Panc1 (cell line): Measurements from ENCODE around the gene MARCHF6.

Source experiments
- REST ChIP-seq, 2 experiments: IDR thresholded peaks; 2 replicates each; pipeline ENCODE4 v1.6.1; 2011 to 2012; ENCODE audit warnings: low read depth in 2 of 2, control low read depth in 1 of 2, low read length in 1 of 2, mild to moderate bottlenecking in 1 of 2, moderate library complexity in 1 of 2; ENCODE audit not compliant: insufficient read depth in 1 of 2
- TF ChIP-seq, protein P1 (sequence below): fragments of 450-650 bp; IDR thresholded peaks from 2 replicates; pipeline ENCODE4 v1.5.1; 2017; ENCODE audit warnings: mild to moderate bottlenecking

- TF ChIP-seq, protein P1, sequence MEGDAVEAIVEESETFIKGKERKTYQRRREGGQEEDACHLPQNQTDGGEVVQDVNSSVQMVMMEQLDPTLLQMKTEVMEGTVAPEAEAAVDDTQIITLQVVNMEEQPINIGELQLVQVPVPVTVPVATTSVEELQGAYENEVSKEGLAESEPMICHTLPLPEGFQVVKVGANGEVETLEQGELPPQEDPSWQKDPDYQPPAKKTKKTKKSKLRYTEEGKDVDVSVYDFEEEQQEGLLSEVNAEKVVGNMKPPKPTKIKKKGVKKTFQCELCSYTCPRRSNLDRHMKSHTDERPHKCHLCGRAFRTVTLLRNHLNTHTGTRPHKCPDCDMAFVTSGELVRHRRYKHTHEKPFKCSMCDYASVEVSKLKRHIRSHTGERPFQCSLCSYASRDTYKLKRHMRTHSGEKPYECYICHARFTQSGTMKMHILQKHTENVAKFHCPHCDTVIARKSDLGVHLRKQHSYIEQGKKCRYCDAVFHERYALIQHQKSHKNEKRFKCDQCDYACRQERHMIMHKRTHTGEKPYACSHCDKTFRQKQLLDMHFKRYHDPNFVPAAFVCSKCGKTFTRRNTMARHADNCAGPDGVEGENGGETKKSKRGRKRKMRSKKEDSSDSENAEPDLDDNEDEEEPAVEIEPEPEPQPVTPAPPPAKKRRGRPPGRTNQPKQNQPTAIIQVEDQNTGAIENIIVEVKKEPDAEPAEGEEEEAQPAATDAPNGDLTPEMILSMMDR = no peak
- TF ChIP-seq REST (IDR thresholded peaks at IDR 0.05; ENCODE audit: insufficient read depth in 1 of 2, low read depth in 2 of 2, low read length in 1 of 2) = no peak
These were observed 43.1 kb downstream of the MARCHF6 start for GRCh38 chr5:10396552-10396951.
